Measurements from ENCODE around the gene UBE2J2.

Gene UBE2J2

GRCh38 chr1:1314678-1315335, 41.2 kb upstream of the UBE2J2 start:
- no peak for DNase-seq
- no peak for TF ChIP-seq CTCF (IDR thresholded peaks at IDR 0.05; ENCODE audit: low read depth, low read length)
- Histone ChIP-seq H3K36me3 (peaks cover 82% of the 10 kb centered on the region), H3K27me3 (no peaks in the 10 kb centered on the region), H3K4me3 (ENCODE audit: low read depth, low read length) (no peak overlapping the region), H3K4me1 (no peaks in the 10 kb centered on the region), H3K9me3 (no peaks in the 10 kb centered on the region)

- Histone ChIP-seq H3K36me3 (peaks cover 81% of the 10 kb centered on the region), H3K9me3 (no peaks in the 10 kb centered on the region), H3K27me3 (no peaks in the 10 kb centered on the region), H3K4me3 (ENCODE audit: low read depth, low read length) (no peak overlapping the region), H3K4me1 (no peaks in the 10 kb centered on the region)
- DNase-seq: no peak
- no peak for TF ChIP-seq CTCF (IDR thresholded peaks at IDR 0.05; ENCODE audit: low read depth, low read length)
Observed at GRCh38 chr1:1314237-1314586, 40.6 kb upstream of the UBE2J2 start.

GRCh38 chr1:1313500-1314236, 40.0 kb upstream of the UBE2J2 start:
- no peak overlapping the region for H3K4me3 ChIP-seq (ENCODE audit: low read depth, low read length)
- no peaks in the 10 kb centered on the region for H3K9me3 ChIP-seq
- H3K4me1 ChIP-seq: no peaks in the 10 kb centered on the region
- H3K27me3 ChIP-seq: no peaks in the 10 kb centered on the region
- no peak for TF ChIP-seq CTCF (IDR thresholded peaks at IDR 0.05; ENCODE audit: low read depth, low read length)
- DNase-seq: no peak
- peaks cover 75% of the 10 kb centered on the region for H3K36me3 ChIP-seq

GRCh38 chr1:1312450-1313314, 39.0 kb upstream of the UBE2J2 start:
- TF ChIP-seq CTCF (IDR thresholded peaks at IDR 0.05; ENCODE audit: low read depth, low read length): no peak
- H3K36me3 ChIP-seq: peaks cover 68% of the 10 kb centered on the region
- DNase-seq: no peak
- no peaks in the 10 kb centered on the region for H3K9me3 ChIP-seq
- no peak overlapping the region for H3K4me3 ChIP-seq (ENCODE audit: low read depth, low read length)
- no peaks in the 10 kb centered on the region for H3K4me1 ChIP-seq
- H3K27me3 ChIP-seq: no peaks in the 10 kb centered on the region

- Histone ChIP-seq H3K4me1 (no peaks in the 10 kb centered on the region), H3K9me3 (no peaks in the 10 kb centered on the region), H3K27me3 (no peaks in the 10 kb centered on the region), H3K36me3 (peaks cover 66% of the 10 kb centered on the region), H3K4me3 (ENCODE audit: low read depth, low read length) (no peak overlapping the region)
- no peak for TF ChIP-seq CTCF (IDR thresholded peaks at IDR 0.05; ENCODE audit: low read depth, low read length)
- DNase-seq: no peak
Observed at GRCh38 chr1:1311107-1312104, 37.8 kb upstream of the UBE2J2 start.

Data from BE2C (cell line).